Measurements from ENCODE around the gene MAOA.

MAOA gene

GRCh38 chrX:43676971-43677572 lies 21.0 kb downstream of the MAOA start:
- Histone ChIP-seq H3K9me2 (ENCODE audit: low read depth, low read length) (no peaks in the 10 kb centered on the region), H3K4me2 (ENCODE audit: low read length) (no peak overlapping the region), H2AFZ (ENCODE audit: low read length) (no peak overlapping the region), H3K9me3 (ENCODE audit: low read length) (no peaks in the 10 kb centered on the region), H3K79me2 (ENCODE audit: insufficient read depth, low read length) (no peaks in the 10 kb centered on the region), H3K27me3 (ENCODE audit: insufficient read depth, low read length) (no peaks in the 10 kb centered on the region), H3K4me3 (ENCODE audit: low read depth, low read length, poor library complexity, severe bottlenecking) (no peak overlapping the region), H3K4me1 (ENCODE audit: insufficient read depth, low read length, severe bottlenecking) (no peaks in the 10 kb centered on the region), H3K27ac (ENCODE audit: low read depth, low read length, poor library complexity, severe bottlenecking) (no peak overlapping the region), H3F3A (ENCODE audit: insufficient read depth, low read length) (no peaks in the 10 kb centered on the region), H4K20me1 (ENCODE audit: insufficient read depth, low read length) (no peaks in the 10 kb centered on the region), H3K9ac (ENCODE audit: low read length) (no peak overlapping the region), H3K36me3 (ENCODE audit: insufficient read depth, low read length) (no peaks in the 10 kb centered on the region)
- no peak for TF ChIP-seq EZH2 (IDR thresholded peaks at IDR 0.05; ENCODE audit: borderline replicate concordance, low read length)
- TF ChIP-seq CTCF (IDR thresholded peaks at IDR 0.05; ENCODE audit: low read length) = no peak

GRCh38 chrX:43677993-43678392 lies 21.9 kb downstream of the MAOA start:
- Histone ChIP-seq H3K9me3 (ENCODE audit: low read length) (no peaks in the 10 kb centered on the region), H3K79me2 (ENCODE audit: insufficient read depth, low read length) (no peaks in the 10 kb centered on the region), H3K27ac (ENCODE audit: low read depth, low read length, poor library complexity, severe bottlenecking) (no peak overlapping the region), H3K4me3 (ENCODE audit: low read depth, low read length, poor library complexity, severe bottlenecking) (no peak overlapping the region), H3K9me2 (ENCODE audit: low read depth, low read length) (no peaks in the 10 kb centered on the region), H4K20me1 (ENCODE audit: insufficient read depth, low read length) (no peaks in the 10 kb centered on the region), H3K27me3 (ENCODE audit: insufficient read depth, low read length) (no peaks in the 10 kb centered on the region), H3K36me3 (ENCODE audit: insufficient read depth, low read length) (no peaks in the 10 kb centered on the region), H3K9ac (ENCODE audit: low read length) (no peak overlapping the region), H3K4me2 (ENCODE audit: low read length) (no peak overlapping the region), H3F3A (ENCODE audit: insufficient read depth, low read length) (no peaks in the 10 kb centered on the region), H3K4me1 (ENCODE audit: insufficient read depth, low read length, severe bottlenecking) (no peaks in the 10 kb centered on the region), H2AFZ (ENCODE audit: low read length) (no peak overlapping the region)
- TF ChIP-seq CTCF (IDR thresholded peaks at IDR 0.05; ENCODE audit: low read length) = no peak
- TF ChIP-seq EZH2 (IDR thresholded peaks at IDR 0.05; ENCODE audit: borderline replicate concordance, low read length) = no peak

DNA sequence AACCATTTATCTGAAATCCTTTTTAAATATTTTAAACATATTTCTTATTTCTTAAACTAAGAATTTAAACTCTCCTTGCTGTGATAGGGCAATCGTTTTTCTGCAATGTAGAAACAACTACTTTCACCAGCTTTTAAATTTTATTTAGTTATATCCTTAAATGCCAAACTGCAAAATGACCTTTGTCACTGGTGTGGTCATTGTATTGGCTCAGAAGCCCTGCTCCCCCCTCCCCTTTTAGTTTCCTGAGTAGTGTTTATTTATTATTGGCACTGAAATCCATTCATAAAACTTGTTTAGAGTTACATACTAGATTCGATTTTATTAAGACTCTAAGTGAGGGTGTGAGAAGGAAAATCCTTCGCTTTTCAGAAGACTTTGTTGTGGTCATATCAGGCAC lies 23.0 kb downstream of the MAOA start:
- Histone ChIP-seq H3K27me3 (ENCODE audit: insufficient read depth, low read length) (no peaks in the 10 kb centered on the region), H3K27ac (ENCODE audit: low read depth, low read length, poor library complexity, severe bottlenecking) (no peak overlapping the region), H3K9me3 (ENCODE audit: low read length) (no peaks in the 10 kb centered on the region), H3K9me2 (ENCODE audit: low read depth, low read length) (no peaks in the 10 kb centered on the region), H4K20me1 (ENCODE audit: insufficient read depth, low read length) (no peaks in the 10 kb centered on the region), H3F3A (ENCODE audit: insufficient read depth, low read length) (no peaks in the 10 kb centered on the region), H3K4me1 (ENCODE audit: insufficient read depth, low read length, severe bottlenecking) (no peaks in the 10 kb centered on the region), H3K4me2 (ENCODE audit: low read length) (no peak overlapping the region), H3K79me2 (ENCODE audit: insufficient read depth, low read length) (no peaks in the 10 kb centered on the region), H3K9ac (ENCODE audit: low read length) (no peak overlapping the region), H3K36me3 (ENCODE audit: insufficient read depth, low read length) (no peaks in the 10 kb centered on the region), H2AFZ (ENCODE audit: low read length) (no peak overlapping the region), H3K4me3 (ENCODE audit: low read depth, low read length, poor library complexity, severe bottlenecking) (no peak overlapping the region)
- TF ChIP-seq CTCF (IDR thresholded peaks at IDR 0.05; ENCODE audit: low read length) (no peak), EZH2 (IDR thresholded peaks at IDR 0.05; ENCODE audit: borderline replicate concordance, low read length) (no peak)
